ENCODE measurements around the gene DPP6.
"Not testable (repeated sequence)": the region's sequence is repeated elsewhere in the genome, so short reads cannot be mapped to it uniquely, and the experiment has no call there.

Gene DPP6

DNA sequence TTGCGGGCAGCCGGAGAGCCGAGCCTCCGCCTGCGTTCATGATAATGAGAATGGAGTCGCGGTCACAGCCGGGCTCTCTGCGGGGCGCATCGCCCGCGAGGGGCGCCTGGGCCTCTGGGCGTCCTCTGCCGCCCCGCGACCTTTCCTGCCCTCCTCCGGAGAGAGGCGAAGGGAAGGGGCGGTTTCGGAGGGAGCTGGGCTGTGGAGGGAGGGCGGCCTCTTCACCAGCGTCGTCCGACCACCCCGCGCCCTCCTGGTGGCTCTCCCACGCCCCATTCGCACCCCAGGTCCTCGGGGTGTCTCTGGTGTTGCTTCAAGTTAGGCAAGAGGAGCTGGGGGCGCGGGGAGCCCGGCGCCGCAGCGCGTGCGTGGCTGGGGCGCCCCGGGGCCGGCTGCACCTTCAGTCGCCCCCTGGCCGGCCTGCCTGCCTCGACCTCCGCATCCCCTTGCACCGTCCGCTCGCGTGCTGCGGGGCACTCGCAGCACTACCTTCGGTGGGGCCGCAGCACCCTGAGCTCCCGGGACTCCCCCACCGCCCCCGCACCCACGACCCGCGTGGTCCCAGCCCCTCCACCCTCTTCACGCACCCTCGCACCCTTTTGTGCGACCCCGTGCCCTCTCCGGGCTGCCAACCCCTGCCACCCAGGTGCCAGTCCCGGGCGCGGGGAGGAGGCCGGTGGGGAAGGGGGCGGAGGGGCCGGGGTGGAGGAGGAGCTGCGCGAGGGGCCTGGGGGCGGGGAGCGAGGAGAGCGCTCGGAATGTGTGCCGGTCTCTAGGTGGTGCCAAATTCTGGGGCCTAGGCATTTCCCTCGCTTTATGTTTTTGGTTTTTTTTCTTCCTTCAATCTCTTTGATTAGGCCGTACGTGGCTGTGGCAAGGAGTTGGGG, at the start of gene DPP6:
Gene DPP6 (plus strand): TSS at position 756 of the 887 bp plus-strand sequence.
- not testable (repeated sequence) for DNase-seq (ENCODE audit: low read depth in 3 of 3)

DNA sequence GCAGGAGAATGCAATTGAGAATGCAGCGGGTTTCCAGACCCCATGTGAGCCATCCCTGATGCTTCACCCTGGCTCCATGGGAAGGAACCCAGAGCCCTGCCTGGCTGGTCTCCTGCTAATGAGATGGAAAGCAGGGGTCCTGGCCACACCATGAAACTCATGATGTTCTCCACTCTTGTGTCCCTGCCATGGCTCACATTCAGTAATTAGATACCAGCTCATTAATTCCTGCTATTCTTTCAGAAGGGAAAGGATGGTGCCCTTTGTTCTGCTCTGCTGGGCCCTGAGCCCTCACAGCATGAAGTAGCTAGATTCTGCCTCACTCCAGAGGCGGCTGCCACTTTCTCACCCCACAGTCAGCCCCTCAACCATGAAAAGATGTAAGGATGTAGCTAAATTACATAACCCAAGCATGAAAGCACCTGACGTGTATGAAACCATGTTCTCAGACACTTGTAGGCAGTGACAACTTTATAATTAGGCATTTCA, 42.7 kb upstream of the DPP6 start:
- not testable (repeated sequence) for DNase-seq (ENCODE audit: low read depth in 3 of 3)

DNA sequence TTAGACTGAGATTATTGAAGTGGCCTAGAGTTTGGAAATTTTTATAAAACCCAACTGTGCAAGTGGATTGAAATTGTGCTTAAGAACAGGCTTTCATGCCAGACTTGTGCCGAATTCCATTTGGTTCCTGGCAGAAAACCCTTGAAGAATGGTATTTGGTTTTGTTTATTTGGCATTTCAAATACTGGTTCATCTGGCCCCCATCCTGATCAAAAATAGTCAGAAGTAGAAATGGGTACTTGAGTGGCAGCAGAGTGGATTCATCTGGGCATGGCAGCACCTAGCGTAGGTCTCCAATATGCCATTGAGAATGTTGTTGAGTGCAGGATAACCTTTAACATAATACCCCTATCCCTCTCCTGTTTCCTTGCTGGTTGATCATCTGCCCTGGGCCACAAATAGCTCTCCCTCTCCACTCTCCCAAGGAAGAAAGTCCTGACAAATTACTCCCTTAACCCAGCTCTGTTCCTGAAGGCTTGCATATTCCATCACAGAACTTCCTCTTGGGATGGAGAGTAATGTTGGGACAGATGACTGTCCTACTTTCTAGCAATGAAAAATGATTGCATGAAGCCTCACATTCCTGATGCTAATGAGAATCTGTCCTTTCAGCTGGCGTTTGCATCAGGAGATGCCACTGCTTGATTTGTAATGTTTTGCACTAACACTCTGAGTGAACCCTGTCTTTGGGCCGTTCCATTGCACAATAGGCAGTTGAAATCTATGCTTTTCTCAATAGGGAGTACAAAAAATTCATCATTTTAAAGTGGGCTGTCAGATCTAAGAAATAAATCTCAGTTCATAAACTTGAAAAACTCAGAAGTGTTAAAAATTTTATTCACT, 41.3 kb upstream of the DPP6 start:
- not testable (repeated sequence) for DNase-seq (ENCODE audit: low read depth in 3 of 3)

DNA sequence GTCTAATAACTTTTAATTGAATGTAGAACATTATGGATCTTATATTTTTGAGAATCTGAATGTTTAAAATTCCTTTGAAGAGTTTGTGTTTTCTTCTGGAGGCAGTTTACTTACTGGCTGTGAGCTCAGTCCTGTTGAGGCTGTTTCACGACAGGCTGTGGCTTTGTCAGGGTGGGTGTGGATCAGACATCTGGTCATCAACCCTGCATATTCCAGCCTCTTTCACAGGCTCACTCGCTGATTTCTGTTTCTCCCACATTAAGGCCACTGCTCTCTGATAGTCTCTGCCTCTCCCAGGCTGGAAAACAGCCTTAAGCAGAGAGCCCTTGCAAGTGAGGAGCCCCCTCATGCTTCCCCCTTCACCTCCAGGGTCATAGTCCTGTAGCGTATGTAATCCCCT, 39.4 kb upstream of the DPP6 start:
- DNase-seq (ENCODE audit: low read depth in 3 of 3), result not testable (repeated sequence)

DNA sequence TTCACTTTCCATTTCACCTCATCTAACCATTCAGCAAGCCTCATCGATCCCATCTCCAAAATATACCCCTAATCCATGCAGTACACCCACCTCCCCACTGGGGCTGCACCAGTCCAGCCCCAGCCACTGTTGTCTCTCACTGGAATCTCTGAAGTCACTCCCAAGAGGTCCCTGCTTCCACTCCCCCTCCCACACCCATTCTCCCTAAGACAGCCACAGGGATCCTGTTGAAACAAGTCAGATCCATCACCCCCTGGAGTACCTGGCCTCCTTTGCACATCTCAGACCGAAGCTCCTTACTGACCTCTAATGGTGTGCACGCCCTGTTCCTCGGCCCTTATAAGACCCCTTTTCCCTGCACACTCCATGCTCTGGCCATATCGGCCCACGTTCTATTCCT, 36.6 kb upstream of the DPP6 start:
- DNase-seq (ENCODE audit: low read depth in 3 of 3), result not testable (repeated sequence)

DNA sequence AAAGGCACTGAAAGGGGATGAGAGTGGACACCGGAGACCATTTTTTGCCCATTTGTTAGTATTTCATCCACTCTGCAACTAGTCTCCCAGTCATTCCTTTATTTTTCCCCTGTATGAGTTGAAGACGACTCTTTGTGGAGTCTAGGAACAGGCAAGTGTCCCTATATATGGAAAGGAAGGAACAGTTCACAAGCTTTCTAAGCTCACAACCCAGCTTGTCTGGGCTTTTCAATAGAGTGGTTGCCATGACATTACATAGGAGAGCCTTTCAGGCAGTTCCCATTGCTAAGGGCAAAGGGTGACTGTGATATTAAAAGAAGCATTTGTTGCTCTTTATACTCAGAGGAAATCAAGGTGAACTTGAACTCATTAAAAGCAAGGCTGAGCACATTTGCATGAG, 33.8 kb upstream of the DPP6 start:
- DNase-seq (ENCODE audit: low read depth in 3 of 3), result not testable (repeated sequence)

DNA sequence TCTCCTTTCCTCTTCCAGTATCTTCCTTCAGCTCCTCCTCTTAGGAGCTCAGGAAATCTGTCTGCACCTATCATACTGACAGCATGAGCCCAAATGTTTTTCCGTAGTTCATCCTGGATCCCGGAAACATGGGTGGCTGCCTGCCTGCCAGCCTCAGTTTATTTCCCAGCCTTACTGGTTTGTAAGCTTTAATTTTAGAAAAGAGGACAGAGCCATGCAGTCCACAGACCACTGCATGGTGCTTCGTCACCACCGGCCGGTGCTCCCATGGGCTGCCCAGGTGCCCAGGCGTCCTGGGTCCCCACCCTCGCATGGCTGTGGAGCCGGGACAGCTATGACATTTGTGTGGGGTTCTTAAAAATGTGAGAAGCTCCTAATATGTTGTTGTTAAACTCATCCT, 24.4 kb upstream of the DPP6 start:
- not testable (repeated sequence) for DNase-seq (ENCODE audit: low read depth in 3 of 3)

DNA sequence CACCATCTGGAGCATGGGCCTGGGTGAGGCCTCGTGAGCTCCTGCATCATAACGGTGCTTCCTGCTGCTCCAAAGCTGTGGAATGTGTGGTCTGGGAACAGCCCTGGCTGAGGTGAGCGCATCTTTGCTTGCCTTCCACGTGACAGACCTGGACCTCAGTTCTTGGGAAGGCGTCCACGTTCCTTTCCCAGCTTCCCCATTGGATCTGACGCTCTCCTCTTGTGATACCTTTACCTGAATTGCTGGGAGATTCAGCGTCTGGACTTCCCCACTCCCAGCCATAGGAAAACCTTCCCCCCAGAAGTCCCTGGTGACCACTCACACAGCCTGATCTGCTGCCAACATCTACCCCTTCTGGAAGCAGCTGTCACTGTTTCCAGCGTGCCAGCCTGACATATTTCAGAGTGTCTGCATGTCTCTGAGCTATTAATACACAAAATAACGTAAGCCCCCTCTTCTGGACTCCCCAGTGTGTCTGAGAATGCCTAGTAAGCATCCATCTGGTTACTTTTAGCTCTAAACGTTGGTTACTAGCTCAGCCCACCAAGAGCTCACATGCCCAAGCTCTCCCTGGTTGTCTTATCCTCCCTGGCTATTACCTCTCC, 21.6 kb upstream of the DPP6 start:
- DNase-seq (ENCODE audit: low read depth in 3 of 3), result not testable (repeated sequence)

DNA sequence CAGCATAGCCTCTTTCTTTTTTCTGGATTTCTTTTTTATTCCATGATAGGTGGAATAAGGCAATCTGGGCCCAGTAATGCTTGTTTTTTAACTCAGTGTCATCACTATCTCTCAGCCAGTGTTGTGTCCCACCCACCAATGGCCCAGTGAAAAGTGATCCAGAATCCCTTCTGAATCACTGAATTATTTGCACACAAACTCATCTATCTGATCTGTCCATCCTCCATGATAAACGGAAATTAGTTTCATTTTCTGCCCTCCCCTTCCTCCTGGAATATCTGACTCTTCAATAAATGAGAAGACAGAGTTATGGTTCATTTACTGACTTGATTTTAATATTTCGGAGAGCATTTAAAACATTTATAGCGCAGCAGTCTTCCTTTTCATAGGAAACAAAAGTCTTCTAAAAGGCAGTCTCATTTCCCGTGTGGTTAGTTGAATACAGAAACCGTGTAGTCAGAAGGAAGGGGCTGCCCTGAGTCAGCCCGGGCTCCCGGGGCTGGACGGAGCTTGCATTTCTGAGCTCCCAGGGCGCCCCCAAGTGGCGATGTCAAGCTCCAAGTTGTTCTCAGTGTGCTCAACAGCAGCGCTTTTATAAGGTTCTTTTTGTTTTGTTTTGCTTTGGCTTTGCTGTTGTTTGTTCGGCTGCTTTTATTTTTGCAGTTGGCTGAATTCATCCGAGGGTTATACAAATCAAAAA, 12.6 kb upstream of the DPP6 start:
- peak in 1 of 3 experiments; percentile 35 for DNase-seq (ENCODE audit: low read depth in 3 of 3)

DNA sequence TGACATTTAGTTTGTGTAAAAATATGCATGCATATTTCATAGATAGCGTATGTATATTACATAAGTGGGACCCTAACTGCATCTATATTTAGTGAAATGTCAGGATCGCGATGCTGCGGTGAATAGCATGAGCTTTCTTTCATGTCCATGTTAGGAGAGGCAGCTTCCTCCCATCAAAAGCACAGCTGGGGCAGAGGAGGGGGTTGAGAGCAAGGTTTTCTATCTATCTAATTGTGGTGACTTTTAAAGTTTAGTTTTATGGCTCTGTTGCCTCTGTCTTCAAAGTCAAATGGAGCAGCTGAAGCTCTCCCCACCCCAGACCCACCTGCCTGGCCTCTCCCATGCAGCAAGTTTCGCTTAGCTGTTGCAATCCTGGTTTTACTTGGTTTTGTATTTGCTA, 1.8 kb upstream of the DPP6 start:
- not testable (repeated sequence) for DNase-seq (ENCODE audit: low read depth in 3 of 3)

DNA sequence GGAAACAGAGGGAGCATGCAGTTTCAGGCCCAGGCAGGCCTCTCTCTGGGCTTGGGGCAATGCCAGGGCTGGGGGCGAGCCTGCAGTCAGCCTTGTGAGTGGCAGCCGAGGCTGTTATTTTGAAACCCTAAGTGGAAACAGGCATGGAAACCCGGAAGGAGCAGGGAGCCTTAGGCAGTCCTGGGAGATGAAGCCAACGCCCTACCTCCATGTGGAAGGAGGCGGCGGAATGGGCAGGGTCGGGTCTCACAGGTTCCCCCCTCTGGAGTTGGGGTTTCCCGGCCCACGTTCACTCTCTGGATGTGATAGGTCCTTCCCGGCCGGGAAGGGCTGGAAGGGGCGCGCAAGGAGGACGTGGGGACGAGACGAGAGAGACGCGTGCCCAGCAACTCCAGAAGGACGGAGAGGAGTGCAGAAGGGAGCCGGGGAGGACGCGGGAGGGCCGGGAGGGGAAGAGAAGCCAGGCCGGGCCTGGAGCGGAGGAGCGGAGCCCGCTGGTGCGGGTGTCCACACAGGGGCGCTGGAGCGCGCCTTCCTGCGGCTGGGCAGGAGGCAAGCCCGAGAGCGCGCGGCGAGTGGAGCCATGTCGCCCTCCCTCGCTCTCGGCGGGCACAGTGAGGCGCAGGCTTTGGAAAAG, 1.1 kb upstream of the DPP6 start:
- not testable (repeated sequence) for DNase-seq (ENCODE audit: low read depth in 3 of 3)

DNA sequence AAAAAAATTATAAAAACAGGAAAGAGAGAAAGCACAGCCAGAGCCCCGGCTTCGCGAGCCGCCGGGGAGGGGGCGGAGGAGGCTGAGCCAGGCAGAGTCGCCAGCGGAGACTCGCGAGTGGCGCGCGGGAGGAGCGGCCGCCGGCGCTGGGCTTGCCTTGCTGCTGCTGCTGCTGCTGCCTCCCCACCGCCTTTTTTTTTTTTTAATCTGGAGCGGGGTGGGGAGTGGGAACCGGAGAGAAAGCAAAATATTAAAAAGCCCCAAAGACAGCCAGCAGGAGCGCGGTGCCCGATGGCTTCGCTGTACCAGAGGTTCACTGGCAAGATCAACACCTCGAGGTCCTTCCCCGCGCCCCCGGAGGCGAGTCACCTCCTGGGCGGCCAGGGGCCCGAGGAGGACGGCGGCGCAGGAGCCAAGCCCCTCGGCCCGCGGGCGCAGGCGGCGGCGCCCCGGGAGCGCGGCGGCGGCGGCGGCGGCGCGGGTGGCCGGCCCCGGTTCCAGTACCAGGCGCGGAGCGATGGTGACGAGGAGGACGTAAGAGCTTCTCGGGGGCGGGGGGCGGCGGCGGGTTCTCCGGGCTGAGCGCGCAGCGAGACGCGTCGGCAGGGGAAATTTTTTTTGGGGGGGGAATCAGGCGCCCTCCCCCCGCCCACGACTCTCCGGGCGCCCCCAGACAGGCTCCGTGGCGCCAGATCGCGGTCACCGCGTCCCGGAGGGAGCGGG, 493 bp downstream of the DPP6 start:
- not testable (repeated sequence) for DNase-seq (ENCODE audit: low read depth in 3 of 3)

DNA sequence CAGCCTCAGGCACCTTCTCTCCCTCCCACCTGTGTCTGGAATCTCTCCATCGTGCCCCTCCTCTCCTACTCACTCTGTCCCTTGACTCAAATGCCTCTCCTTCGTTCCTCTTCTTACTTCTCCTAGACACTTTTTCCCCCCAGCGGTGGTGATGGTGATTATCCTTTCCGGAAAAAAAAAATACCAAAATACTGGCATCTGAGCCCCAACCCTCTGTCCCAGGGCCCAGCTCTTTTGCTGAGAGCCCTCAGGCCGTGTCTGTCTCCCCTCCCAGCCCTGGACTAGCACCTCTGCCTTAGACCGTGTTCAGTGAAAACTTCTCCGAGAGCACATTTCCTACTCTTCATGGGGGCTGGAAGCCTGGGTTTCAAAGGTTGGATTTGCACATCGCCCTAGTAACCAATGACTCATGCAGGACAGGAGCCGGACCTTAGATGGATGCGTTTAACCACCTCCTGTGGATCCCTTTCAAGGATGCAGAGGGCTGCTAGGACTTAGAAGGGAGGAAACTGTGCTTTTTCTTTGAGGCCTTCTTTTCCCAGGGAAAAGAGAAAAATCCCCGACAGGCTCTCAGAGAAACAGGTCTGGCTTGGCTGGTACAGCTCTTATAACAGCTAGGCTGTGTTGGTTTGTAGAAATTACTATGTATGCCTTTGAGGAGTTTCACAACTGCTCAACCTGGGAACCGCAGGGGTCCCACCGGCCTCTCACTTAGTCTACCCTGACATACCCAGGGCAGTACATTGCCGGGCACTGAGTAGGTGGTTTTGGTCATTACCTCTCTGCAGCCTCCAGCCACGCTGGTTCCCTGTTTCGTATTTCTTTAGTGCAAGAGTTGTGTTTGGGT, 1.5 kb downstream of the DPP6 start:
- DNase-seq (ENCODE audit: low read depth in 3 of 3), result not testable (repeated sequence)

DNA sequence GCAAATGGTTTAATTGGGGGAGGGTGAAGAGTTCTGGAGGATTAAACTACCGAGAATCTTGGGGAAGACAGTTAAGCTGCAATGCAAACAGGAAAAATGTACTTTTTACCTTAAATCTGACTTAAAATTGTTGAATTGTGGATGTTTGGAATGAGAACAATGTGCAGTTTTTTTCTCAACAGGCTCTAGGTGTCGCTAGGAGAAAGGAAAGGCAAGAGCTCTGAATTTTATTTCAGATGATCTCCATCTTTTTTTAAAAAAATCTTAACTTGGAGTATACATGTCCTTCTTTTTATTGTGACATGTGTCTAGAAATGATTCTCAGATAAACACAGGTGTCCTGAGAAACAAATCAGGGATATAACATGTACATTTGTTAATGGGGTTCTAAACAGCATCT, 2.5 kb downstream of the DPP6 start:
- not testable (repeated sequence) for DNase-seq (ENCODE audit: low read depth in 3 of 3)

DNA sequence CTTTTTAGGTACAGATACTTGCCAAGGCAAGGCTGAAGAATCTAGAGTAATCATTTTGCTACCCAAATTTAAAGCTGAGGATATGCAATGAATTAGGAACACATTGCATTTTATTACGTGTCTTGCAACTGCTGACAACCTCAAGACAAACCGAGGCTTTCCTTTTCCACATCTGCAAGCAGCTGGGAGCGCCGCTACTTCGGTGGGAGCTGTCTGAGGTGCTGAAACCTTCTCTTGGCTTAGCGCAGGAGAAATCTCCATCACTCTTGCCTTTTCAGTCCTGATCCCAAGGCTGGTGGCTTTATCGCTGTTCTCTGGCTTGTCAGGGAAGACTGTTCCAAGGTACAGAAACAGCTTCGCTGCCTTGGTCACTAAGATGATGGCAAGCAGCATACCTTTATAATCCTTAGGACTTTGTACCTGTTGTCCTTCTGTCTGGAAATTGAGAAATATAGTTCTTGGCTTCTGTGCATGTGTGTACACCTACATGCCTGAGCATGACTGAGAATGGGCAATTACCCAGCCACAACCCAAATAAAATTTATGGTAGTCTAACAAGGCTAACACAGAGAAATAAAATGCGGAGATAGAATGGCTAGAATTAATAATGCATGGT, 3.4 kb downstream of the DPP6 start:
- peak in 1 of 3 experiments; percentile 7 for DNase-seq (ENCODE audit: low read depth in 3 of 3)

DNA sequence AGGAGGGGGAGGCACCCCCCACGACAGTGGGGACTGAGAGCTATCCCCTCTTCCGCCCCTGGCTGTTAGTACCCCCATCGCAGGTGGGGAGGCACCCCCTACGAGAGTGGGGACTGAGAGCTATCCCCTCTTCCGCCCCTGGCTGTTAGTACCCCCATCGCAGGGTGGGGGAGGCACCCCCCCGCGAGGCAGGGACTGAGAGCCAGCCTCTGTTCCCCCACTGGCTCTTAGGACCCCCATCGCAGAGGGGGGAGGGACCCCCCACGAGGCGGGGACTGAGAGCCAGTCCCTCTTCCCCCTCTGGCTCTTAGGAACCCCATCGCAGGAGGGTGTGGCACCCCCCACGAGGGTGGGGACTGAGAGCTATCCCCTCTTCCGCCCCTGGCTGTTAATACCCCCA, 6.6 kb downstream of the DPP6 start:
- DNase-seq (ENCODE audit: low read depth in 3 of 3), result not testable (repeated sequence)

DNA sequence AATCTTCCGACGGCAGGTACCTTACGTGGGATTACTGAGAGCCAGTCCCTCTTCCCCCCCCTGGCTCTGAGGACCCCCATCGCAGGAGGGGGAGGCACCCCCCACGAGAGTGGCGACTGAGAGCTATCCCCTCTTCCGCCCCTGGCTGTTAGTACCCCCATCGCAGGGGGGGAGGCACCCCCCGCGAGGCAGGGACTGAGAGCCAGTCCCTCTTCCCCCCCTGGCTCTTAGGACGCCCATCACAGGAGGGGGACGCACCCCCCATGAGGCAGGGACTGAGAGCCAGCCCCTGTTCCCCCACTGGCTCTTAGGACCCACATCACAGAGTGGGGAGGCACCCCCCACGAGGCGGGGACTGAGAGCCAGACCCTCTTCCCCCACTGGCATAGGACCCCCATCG, 8.4 kb downstream of the DPP6 start:
- not testable (repeated sequence) for DNase-seq (ENCODE audit: low read depth in 3 of 3)

DNA sequence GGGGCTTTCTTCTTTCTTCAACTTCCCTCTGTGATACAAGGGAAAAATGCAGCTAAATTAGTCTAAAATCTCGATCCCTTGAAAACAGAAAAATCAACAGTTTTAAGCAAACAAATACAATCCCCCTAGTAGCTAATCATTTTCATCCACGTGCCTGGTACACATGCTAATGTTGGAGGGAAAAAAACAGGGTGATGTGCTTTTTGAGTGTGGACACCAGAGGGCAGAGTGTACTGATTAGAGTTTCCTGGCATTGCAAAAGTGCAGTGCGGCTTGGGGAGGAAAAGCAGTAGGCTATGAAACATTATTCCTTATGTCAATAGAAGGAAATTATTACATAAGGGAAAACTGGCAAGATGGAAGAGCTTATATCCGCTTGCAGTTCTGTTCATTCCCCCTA, 19.6 kb downstream of the DPP6 start:
- not testable (repeated sequence) for DNase-seq (ENCODE audit: low read depth in 3 of 3)
